Right lobe of liver (tissue), 4 donors: ENCODE results near the gene PRAMEF17.
"Not testable (repeated sequence)": the region's sequence is repeated elsewhere in the genome, so short reads cannot be mapped to it uniquely, and the experiment has no call there.

ENCODE experiments used
- POLR2A ChIP-seq: fragments of 450-650 bp; IDR thresholded peaks from one replicate; pipeline ENCODE4 v1.6.1; 2017; ENCODE audit warnings: antibody characterized with exemption, mild to moderate bottlenecking
- TF ChIP-seq, protein P1 (sequence below), 4 donors: fragments of 200-600 bp in 3 of 4; fragments of 450-650 bp in 1 of 4; IDR thresholded peaks; one replicate each; pipeline versions ENCODE4 v1.5.1 to v1.8.0; 2016 to 2022; ENCODE audit warnings: antibody characterized with exemption in 4 of 4, mild to moderate bottlenecking in 2 of 4
- donor health status: DM: no; HTN: no; CAD: no.
- donor health status: DM: no; HTN: no; CAD: no.
- donor health status: DM: no; HTN: yes; CAD: no.

DNA sequence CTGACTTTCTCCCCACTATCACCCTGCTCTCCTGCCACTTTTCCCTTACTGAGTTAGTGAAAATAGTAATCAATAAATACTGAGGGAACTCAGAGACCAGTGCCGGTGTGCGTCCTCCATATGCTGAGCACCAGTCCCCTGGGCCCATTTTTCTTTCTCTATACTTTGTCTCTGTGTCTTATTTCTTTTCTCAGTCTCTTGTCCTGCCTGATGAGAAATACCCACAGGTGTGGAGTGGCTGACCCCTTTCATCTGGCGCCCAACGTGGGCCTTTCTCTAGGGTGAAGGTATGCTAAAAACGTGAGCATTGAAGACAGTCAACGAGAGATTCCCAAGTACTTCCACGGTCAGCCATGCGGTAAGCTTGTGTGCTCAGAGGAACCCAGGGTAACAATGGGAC lies 36.0 kb upstream of the PRAMEF17 start:
- TF ChIP-seq, protein P1, sequence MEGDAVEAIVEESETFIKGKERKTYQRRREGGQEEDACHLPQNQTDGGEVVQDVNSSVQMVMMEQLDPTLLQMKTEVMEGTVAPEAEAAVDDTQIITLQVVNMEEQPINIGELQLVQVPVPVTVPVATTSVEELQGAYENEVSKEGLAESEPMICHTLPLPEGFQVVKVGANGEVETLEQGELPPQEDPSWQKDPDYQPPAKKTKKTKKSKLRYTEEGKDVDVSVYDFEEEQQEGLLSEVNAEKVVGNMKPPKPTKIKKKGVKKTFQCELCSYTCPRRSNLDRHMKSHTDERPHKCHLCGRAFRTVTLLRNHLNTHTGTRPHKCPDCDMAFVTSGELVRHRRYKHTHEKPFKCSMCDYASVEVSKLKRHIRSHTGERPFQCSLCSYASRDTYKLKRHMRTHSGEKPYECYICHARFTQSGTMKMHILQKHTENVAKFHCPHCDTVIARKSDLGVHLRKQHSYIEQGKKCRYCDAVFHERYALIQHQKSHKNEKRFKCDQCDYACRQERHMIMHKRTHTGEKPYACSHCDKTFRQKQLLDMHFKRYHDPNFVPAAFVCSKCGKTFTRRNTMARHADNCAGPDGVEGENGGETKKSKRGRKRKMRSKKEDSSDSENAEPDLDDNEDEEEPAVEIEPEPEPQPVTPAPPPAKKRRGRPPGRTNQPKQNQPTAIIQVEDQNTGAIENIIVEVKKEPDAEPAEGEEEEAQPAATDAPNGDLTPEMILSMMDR (IDR thresholded peaks at IDR 0.05), result not testable (repeated sequence)
- TF ChIP-seq POLR2A, result not testable (repeated sequence)
